NCI-H1436 treated with DMSO at 0.1 percent for 48 hours (cell line): ENCODE results near the gene ACTR1B.
"Not testable (repeated sequence)": the region's sequence is repeated elsewhere in the genome, so short reads cannot be mapped to it uniquely, and the experiment has no call there.

Source experiments
- DNase-seq: peaks from one replicate; lab custom pipeline; 2025; lab: John Stamatoyannopoulos, UW

Gene ACTR1B

DNA sequence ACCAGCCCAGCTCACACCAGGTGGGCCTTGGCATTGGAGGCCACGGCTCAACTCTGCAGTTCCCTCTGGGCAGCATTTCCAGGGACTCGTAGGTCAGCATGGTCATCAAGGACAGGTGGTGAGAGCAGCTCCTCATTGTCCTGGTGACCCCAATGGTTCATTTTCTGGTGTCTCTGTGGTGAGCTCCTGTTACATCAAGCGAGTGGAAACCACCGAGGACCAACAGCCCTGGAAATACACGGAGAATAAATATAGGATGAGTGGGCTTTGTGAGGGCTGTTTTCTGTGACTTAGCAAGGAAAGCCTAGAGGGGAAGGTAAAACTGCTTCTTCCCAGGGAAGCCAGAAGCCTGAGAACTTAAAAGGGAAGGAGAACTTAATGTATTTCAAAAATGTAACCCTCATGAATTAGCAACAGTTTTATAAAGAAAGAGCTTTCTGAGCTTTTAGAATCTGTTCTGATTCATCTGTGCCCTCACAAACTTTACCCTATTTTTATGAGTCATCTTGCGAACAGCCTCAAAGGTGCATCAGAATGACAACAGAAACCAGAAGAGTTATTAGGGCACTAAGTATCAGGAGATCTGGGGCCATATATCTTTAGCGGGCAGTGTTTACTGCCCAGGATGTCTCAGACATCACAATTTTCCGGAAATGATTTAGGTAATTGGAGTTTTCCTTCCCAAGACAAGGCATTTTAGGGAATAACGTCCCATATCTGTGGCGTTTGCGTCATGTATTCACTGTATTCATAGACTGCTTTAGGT is 24.4 kb upstream of the ACTR1B start:
- DNase-seq = no peak

DNA sequence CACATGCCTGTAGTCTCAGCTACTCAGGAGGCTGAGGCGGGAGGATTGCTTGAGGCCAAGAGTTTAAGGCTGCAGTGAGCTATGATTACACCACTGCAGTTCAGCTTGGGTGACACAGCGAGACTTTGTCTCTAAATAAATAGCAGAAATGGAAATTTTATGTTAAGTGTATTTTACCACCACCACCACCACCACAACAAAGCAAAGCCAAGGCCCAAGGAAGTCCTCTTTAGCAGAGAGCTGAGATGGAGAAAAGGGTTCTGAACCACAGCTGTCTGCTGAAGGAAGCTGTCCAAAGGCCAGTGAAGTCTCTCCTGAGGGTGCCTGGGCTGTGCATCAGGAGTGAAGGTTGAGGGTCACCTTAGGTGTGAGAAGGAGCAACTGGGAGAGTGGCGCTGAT is 23.4 kb upstream of the ACTR1B start:
- DNase-seq = not testable (repeated sequence)

DNA sequence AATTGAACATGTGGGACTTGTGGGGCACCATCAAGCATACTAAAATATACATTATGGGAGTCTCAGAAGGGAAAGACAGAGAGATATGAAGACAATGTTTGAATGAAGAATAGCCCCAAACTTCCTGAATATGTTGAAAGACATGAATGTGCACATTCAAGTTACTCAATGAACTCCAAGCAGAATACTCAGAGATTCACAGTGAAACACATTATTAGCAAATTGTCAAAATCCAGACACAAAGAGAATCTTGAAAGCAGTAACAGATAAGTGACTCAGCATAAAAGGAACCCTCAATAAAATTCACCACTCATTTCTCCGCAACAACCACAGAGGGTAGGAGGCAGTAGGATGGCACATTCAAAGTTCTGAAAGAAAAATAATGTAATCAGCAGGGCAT is 14.5 kb upstream of the ACTR1B start:
- DNase-seq = no peak

DNA sequence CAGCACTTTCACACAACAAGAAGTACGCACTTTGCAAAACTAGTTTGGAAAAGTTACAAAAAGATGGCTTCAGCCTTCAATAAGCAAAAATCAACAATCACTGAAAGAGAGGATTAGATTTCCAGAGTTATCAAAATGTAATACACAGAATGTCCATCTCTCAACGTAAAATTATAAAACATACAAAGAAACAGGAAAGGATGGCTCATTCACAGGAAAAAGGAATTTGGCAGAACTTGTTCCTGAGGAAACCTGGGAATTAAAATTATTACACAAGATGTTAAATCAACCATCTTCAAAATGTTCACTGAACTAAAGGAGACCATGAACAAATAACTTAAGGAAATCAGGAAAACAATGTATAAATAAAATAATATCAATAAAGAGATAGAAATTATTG is 13.6 kb upstream of the ACTR1B start:
- DNase-seq = no peak

DNA sequence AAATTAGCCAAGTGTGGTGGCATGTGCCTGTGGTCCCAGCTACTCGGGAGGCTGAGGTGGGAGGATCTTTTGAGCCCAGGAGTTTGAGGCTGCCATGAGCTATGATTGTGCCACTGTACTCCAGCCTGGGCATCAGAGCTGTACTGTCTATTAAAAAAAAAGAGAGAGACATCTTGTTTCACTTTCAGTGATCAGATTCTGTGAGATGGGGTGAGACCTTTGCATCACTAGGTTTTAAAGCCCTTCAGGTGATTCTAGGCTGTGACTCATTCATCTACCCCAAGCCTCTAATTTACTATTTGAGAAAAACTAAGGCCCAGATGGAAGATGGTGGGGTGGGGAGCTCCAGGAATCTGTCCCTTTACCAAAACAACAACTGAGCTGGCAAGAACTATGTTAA is 12.8 kb upstream of the ACTR1B start:
- no peak for DNase-seq

DNA sequence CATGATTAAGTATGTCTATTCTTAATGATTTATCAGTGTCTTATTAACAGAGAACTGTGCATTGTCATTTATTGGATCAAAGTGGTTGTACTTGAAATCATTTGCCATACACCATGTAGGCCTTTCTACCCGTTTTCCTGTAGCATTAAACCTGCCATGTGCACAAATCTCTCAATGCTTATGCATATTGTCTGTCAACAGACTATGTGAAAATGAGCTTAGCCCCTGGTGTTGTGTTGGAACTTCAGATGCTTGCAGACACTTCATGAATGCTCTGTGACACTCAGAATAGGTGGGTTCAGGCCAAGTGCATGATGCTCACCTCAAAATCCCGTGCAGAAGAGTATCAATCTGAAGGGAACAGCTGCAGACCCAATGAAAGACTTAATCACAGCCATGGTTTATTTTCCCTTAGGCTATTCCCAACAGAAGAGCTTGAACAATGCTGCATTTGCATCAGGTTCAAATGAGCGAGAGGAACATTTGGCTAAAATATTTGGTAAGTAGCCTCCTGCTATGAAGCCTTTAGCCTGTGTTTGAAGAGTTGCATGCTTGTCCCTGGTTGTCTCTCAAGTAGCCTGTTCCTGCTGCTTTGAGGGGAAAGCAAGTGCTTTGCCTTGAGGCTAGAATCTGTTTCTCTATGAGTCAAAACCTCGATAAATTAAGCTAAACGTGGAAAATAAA is 11.7 kb upstream of the ACTR1B start:
- no peak for DNase-seq

DNA sequence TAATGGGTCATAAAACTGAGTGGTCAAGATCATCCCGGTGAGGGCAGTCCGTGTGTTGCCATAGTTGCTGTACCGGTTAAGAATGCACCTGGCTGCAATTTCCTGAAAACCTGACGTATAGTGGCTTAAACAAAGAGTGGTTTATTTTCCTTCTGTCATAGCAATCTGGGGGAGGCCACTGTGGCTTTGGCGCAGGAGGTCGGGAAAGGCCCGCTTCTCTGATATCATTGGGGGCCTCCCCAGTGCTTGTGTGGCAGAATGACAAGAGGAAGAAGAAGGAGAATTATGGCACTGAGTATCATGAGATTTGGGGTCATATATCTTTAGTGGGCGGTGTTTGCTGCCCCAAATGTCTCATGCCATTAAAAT is 10.1 kb upstream of the ACTR1B start:
- no peak for DNase-seq

DNA sequence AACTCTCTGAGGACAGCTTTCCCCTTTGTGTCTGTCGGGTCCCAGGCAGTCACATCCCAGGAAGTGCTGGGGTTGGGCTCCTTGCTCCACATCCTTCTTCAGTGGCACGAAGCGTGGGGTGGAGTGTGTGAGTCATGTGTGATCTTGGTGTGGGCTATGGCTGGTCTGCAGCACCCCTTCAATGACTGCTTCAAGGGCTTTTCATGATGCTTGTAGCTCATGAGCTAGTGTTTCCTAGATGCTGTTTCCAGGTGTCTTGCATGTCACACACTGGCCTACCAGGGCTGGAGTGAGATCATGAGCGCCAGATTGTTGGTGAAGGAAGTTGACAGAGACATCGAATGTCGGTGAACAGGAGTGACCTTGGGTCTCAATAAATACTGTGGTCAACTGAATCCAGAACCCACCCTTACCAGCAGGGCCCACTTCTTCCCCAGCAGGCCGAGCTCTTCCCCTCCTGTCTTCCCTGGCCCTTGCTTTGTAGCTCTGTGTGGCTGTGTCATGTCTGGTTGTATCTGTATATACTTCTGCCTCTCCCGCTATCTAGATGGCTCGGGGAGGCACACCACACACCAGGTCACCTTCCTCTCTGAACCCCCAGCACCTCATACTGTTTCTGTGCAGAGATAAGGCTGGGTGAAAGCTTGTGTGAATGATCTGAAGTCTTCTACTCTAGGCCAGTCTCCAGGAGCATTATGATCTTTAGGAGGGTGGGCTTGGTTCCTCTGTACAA is 9.5 kb upstream of the ACTR1B start:
- no peak for DNase-seq

DNA sequence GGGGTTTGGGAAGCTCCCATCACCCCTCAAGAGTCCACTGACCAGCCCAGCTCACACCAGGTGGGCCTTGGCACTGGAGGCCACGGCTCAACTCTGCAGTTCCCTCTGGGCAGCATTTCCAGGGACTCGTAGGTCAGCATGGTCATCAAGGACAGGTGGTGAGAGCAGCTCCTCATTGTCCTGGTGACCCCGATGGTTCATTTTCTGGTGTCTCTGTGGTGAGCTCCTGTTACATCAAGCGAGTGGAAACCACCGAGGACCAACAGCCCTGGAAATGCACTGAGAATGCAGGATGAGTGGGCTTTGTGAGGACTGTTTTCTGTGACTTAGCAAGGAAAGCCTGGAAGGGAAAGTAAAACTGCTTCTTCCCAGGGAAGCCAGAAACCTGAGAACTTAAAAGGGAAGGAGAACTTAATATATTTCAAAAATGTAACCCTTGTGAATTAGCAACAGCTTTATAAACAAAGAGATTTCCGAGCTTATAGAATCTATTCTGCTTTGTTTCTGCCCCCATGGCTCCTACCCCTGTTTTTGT is 8.8 kb upstream of the ACTR1B start:
- DNase-seq = not testable (repeated sequence)

DNA sequence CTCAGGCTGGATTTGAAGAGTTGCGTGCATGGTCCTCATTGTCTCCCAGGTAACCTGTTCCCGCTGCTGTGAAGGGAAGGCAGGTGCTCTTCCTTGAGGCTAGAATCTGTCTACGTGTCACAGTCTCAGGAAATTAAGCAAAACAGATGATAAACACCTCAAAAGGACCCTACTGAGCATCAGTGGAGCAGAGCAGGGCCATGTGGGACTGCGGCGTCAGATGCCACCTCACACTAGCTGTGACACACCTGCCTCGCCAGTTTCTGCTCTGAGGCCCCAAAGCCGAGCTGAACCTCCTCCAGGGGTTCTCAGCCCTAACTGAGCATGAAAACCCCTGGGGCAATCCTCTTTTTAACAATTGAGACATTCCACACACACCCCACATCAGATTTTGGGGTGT is 7.7 kb upstream of the ACTR1B start:
- no peak for DNase-seq

DNA sequence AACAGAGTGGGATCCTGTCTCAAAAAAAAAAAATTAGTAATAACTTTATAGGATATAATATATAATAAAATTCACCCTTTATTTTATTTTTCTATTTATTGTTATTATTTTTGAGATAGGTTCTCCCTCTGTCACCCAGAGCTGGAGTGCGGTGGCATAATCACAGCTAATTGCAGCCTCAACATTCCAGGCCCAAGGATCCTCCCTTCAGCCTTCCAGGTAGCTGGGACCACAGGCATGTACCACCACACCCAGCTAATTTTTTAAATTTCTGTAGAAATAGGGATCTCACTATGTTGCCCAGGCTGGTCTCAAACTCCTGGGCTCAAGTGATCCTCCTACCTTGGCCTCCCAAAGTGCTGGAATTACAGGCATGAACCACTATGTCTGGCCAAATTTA is 6.6 kb upstream of the ACTR1B start:
- DNase-seq = no peak

DNA sequence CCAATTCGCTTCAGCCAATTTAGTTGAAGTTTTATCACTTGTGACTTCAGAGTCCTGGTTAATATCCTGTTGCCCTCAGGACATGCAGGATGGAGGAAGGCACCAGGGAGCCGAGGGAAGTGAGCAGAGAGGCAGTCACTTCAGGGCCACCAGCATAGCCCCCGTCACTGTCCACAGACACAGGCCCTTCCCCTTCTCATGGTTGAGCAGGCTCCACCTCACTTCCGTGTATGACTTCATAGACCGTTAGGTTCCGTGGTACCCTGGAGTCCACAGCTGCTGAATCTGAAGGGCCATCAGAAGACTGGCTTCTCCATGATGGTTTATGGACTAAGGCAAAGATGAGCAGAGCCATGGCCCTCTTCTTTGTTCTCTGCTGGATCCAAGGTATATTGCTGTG is 5.6 kb upstream of the ACTR1B start, which contains the start of gene C2orf92:
Gene C2orf92, plus strand, starts transcription at position 266 of the 400 bp plus-strand sequence. Its CDS starts 76 bp downstream, at position 342.
- DNase-seq = no peak

DNA sequence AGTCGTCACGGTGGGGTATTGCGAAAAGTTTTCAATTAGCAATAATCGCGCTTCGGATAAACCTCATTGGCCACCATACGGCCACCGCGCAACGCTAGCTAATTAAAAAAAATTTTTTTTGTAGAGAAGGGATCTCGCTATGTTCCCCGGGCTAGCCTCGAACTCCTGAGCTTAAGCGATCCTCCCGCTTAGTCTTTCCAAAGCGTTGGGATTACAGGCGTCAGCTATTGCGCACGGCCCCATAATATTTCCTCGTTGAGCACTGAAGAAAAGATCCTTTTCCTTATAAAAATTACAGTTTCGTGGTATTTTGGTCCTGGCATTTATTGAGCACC is 759 bp upstream of the ACTR1B start:
- DNase-seq = no peak

DNA sequence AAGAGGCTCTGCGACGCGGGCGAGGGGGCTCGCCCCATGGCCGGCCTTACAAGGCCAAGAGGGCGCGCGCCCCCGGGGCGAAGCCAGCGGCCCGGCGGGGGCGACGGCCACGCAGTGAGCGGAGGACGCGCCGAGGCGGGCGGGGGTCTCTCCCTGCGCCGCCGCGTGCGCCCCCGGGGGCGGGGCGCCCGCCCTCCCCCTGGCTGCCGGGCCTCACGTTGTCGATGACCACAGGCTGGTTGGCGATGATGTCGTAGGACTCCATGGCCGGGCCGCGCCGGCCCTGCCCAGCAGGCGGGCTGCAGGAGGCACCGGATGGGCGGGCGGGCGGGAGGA is 250 bp downstream of the ACTR1B start:
- no peak for DNase-seq

DNA sequence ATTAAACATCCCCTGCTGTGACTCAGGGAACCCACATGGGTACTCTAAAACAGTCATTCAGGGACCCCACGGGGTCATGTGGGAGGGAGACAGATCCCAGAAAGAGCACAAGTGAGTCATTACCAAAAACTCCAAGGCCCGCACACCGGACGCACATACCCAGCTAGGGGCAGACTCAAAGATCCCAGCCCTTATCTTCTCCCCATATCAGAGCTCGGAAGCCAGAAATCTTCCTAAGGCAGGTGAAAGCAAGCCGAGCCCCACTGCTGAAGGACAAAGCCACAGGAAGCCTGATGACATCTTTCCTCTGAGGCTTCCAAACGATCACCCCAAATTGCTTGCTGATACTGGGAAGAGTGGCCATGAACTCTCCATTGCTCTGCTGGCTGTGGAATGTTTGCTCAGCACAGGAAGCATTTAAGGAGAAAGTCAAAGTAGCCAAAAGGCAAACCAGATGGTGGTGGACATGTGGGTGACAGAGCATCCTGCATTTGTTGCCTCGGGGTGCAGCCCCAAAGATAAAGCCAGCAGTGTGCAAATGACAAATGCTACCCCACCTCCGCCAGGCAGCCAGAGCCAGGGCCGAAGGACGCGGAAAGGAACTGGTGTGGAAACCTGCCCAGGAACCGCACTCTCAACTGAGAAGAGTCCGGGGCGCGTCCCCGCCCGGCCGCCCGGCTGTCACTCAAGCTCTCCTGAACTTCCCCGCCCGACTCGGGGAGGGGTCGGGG is 784 bp downstream of the ACTR1B start:
- no peak for DNase-seq

DNA sequence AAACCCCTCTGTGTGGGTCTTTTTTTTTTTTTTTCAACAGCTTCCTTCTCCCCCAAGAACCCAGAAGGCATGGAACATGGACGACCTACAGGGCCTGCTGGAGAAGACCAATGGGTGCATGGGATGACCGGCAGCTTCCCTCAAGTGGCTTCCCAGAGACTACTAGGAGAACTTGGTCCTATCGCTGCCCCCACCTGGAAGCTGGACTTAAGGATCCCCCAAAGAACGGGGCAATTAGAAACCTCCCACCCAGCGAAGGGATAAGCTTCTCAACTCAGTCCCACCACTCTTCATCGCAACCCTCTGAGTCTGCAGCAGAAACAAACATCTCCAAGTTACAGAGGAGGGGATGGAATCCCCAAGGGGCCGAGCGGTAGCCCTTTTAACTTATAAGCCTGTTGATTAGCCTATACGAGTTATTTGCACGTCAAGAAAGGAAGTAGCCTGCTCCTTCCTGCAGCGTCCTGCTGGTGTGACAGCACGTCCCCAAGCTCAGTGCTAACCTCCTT is 1.4 kb downstream of the ACTR1B start:
- DNase-seq = no peak

DNA sequence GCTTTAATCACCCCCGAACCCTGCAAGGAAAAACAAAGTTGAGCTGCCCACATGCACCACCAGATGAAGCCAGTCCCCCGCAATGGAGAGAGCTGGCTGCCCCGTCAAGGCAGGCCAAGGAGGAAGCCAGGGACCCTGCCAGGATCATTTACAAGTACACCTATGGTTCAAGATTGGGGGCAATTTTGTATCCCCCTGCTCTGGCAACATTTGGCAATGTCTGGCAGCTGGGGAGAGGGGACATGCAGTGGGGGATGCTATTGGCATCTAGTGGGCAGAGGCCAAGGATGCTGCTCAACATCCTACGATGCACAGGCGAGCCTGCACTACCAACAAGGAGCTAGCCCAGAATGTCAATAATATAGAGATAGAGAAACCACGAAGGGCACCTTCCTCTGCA is 1.9 kb downstream of the ACTR1B start:
- no peak for DNase-seq

DNA sequence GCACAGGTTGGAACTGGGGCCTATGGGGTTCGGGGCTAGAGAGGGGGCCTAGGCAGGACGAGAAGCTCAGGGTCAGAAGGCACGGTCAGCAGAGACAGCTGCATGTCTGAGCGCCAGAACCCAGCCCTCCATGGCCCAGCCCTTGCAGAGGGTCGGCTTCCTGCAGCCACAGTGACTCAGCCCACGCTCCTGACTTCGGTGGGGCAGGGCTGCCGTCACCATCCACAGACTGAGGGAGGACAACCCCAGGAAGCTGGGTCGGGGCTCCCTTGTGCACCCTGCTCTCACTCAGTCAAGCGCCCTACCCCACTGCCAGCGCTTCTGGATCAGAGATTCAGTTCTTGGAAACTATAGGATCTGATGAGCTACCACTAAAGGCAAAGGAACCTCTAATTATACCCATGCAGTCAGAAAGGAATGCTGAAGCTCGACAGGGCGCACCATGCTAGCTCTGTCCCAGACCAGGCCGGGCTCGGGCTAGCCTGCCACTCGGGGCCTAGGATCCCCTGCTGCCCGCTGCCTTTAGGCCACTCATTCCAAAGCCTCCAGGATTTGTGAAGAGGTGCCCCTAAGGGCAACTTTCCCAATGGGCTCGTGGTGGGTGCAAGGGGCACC is 3.0 kb downstream of the ACTR1B start:
- DNase-seq = no peak

DNA sequence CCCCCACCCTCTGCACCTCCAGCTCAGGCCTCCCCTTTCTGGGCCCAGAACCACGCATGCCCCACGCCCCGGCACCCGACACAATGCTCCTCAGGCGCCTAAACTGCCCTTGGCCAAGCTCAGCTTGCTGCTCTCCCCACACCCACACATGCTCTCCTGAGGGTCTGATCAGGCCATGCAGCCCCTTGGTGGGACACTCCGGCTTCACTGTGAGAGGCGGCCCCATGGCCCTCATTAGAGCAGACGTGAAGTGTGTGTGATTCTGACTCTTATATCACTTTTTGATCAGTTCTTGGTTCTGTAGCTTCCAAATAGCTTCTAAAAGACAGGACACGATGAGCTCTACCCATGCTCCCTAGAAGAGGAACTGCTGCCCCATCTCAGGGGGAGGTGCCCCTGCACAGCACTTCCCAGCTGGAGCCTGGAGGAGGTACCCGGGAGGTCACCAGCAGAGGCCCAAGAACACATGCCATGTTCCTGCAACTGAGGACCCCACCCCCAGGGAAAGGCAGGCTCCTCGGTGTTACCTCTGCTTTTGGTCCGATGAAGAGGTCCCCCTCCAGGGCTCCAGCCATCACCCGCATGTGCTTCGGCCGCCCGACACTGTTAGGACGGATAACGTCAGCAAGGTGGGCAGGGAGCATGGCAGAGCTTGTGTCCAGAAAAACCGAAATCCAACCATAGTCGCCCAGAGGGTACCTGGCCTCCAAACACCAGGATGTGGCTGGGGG is 3.6 kb downstream of the ACTR1B start:
- no peak for DNase-seq

DNA sequence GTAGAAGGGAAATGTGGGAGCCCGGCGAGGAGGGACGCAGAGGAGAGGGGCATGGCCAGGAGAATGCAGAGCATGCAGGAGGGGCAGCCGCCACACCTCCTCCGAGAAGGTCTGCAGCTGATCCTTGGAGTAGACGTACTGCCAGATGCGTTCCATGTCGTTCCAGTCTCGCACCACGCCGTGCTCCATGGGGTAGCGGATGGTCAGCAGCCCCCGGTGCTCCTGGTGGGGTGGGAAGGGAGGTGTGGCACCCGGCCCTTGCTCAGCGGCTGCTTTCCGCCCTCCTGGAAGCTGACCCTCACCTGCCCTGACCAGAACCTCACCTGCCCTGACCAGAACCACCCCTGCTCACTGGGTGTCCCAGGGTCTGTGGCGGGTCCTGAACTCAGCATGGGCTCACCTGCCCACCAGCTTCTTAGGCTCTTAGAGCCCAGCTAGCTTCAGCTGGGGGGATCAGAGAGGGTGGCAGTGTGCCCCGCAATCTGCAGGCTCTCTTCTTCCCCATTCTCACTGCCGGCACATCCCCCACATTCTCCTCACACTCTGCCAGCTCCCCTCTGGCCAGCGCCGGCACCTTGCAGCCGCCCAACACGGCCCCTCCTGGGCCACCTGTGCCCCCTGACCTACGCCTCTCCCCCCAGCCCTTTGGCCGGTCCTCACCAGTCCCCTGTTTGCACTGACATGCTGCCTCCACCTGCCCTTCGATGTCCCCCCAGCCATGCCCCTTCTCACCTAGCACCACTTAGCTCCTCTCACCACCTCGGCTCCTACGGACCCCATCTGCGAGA is 4.4 kb downstream of the ACTR1B start:
- no peak for DNase-seq
